HepG2 (cell line): Measurements from ENCODE around the gene MYEOV. TPM values are rescaled to one million over a fixed set of nuclear protein-coding genes. Genes with fewer than 3 reads are reported as not detected.

Experiments
- KDM4B ChIP-seq: sonication (generic); formaldehyde crosslinking; IDR thresholded peaks from 2 replicates; pipeline ENCODE4 v1.4.0; 2020; ENCODE audit warnings: missing genetic modification reagents
- STAG1 ChIP-seq: sonication (generic); formaldehyde crosslinking; IDR thresholded peaks from 2 replicates; pipeline ENCODE4 v1.4.0; 2020; ENCODE audit warnings: missing genetic modification reagents
- ZNF121 ChIP-seq: sonication (generic); formaldehyde crosslinking; IDR thresholded peaks from 2 replicates; pipeline ENCODE4 v1.5.0; 2020; ENCODE audit warnings: mild to moderate bottlenecking, missing genetic modification reagents
- ZNF292 ChIP-seq: sonication (generic); formaldehyde crosslinking; IDR thresholded peaks from 2 replicates; pipeline ENCODE4 v1.8.1; 2022; ENCODE audit warnings: mild to moderate bottlenecking, low read depth, missing genetic modification reagents, borderline replicate concordance
- ZNF367 ChIP-seq: sonication (generic); formaldehyde crosslinking; IDR thresholded peaks from 2 replicates; pipeline ENCODE4 v1.4.0; 2020; ENCODE audit warnings: missing genetic modification reagents, borderline replicate concordance
- ZNF432 ChIP-seq: sonication (generic); formaldehyde crosslinking; IDR thresholded peaks from 2 replicates; pipeline ENCODE4 v1.5.0; 2020; ENCODE audit warnings: missing genetic modification reagents, mild to moderate bottlenecking, borderline replicate concordance
- ZNF503 ChIP-seq: sonication (generic); formaldehyde crosslinking; IDR thresholded peaks from 2 replicates; pipeline ENCODE4 v1.4.0; 2020; ENCODE audit warnings: missing genetic modification reagents
- polyA plus RNA-seq, 8 experiments: library from polyadenylated mRNA; depleted of rRNA in 3 of 8; stranded (reverse) in 7 of 8; unstranded in 1 of 8; fragments of >200 nt; fragmentation: Illumina TruSeq in 4 of 8; extraction: Trizol in 4 of 8; gene quantifications; 2 replicates each; pipeline versions ENCODE4 v1.2.1 to v1.2.3, GENCODE V29; 2011 to 2016; ENCODE audit warnings: low read depth in 4 of 8, missing spikeins in 1 of 8, mixed read lengths in 1 of 8; ENCODE audit not compliant: insufficient read depth in 1 of 8
- total RNA-seq, 5 experiments: library from RNA; depleted of rRNA; stranded (reverse); fragments of >200 nt; fragmentation: Illumina TruSeq; extraction: Trizol; gene quantifications; 2 replicates each; pipeline ENCODE4 v1.2.3, GENCODE V29; 2016; ENCODE audit warnings: low read depth in 1 of 5
- TF ChIP-seq, protein P1 (sequence below): sonication (generic); formaldehyde crosslinking; IDR thresholded peaks from 2 replicates; pipeline ENCODE4 v1.4.0; 2020; ENCODE audit warnings: missing genetic modification reagents, borderline replicate concordance
- TF ChIP-seq, protein P2 (sequence below): sonication (generic); formaldehyde crosslinking; IDR thresholded peaks from 2 replicates; pipeline ENCODE4 v1.4.0; 2020; ENCODE audit warnings: missing genetic modification reagents, borderline replicate concordance

The MYEOV gene
- total and polyA plus RNA-seq, 2 of the 13 experiments (the other 11 are each of a cell fraction or from before 2014, with no cell fraction given), result 0.33 to 1.8 TPM

GRCh38 chr11:69285091-69285490 lies 8.9 kb upstream of the MYEOV start (continued):
- TF ChIP-seq KDM4B (CRISPR knock-in tag) (no peak), ZNF121 (no peak), ZNF367 (CRISPR knock-in tag) (no peak), ZNF432 (CRISPR knock-in tag) (no peak), STAG1 (no peak), ZNF292 (no peak), ZNF503 (CRISPR knock-in tag) (no peak)
- TF ChIP-seq, protein P1, sequence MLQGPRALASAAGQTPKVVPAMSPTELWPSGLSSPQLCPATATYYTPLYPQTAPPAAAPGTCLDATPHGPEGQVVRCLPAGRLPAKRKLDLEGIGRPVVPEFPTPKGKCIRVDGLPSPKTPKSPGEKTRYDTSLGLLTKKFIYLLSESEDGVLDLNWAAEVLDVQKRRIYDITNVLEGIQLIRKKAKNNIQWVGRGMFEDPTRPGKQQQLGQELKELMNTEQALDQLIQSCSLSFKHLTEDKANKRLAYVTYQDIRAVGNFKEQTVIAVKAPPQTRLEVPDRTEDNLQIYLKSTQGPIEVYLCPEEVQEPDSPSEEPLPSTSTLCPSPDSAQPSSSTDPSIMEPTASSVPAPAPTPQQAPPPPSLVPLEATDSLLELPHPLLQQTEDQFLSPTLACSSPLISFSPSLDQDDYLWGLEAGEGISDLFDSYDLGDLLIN (CRISPR knock-in tag), result no peak
- TF ChIP-seq, protein P2, sequence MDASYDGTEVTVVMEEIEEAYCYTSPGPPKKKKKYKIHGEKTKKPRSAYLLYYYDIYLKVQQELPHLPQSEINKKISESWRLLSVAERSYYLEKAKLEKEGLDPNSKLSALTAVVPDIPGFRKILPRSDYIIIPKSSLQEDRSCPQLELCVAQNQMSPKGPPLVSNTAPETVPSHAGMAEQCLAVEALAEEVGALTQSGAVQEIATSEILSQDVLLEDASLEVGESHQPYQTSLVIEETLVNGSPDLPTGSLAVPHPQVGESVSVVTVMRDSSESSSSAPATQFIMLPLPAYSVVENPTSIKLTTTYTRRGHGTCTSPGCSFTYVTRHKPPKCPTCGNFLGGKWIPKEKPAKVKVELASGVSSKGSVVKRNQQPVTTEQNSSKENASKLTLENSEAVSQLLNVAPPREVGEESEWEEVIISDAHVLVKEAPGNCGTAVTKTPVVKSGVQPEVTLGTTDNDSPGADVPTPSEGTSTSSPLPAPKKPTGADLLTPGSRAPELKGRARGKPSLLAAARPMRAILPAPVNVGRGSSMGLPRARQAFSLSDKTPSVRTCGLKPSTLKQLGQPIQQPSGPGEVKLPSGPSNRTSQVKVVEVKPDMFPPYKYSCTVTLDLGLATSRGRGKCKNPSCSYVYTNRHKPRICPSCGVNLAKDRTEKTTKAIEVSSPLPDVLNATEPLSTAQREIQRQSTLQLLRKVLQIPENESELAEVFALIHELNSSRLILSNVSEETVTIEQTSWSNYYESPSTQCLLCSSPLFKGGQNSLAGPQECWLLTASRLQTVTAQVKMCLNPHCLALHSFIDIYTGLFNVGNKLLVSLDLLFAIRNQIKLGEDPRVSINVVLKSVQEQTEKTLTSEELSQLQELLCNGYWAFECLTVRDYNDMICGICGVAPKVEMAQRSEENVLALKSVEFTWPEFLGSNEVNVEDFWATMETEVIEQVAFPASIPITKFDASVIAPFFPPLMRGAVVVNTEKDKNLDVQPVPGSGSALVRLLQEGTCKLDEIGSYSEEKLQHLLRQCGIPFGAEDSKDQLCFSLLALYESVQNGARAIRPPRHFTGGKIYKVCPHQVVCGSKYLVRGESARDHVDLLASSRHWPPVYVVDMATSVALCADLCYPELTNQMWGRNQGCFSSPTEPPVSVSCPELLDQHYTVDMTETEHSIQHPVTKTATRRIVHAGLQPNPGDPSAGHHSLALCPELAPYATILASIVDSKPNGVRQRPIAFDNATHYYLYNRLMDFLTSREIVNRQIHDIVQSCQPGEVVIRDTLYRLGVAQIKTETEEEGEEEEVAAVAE (CRISPR knock-in tag), result no peak
- TF ChIP-seq, all 625 proteins: peak for 0
